NCI-H2227 treated with DMSO at 0.1 percent for 48 hours (cell line): ENCODE results near the gene SKA2.
"Not testable (repeated sequence)": the region's sequence is repeated elsewhere in the genome, so short reads cannot be mapped to it uniquely, and the experiment has no call there.

Source experiments
- DNase-seq: peaks from one replicate; lab custom pipeline; 2025; lab: John Stamatoyannopoulos, UW

Gene SKA2, protein sequence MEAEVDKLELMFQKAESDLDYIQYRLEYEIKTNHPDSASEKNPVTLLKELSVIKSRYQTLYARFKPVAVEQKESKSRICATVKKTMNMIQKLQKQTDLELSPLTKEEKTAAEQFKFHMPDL

DNA sequence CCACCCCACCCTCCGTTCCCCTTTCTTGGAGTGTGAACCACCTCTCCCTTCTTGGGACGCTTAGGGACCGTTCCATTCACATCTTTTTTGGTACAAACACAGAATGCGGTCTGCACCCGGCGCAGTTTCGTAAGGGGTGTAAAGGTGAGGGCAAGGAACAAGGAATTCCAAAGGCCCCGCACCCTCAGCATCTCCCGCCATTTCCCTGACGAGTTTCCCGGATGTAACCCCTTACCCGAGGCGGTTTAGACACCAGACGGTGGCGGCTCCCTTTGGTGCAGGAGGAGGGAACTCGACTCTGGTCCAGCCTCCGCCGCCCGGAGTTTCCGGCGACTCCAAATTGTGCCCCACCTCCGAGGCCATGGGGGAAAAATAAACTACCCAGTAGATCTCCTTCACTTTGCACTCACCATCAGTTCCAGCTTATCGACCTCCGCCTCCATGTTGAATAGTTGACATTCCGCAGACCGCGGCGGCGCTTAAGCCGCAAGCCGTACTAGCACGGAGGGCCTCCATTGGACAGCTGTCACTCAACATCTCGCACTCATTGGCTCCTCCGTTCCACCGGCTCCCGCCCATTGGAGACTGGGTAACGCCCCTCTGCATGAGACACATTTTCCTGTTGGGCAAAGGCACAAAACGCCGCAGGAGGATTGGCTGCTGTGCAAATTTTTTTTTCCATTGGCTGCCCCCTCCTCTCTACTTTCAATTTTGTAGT is at the start of gene SKA2:
Gene SKA2 (minus strand): TSS at position 466 of the 718 bp plus-strand sequence. CDS start 23 bp downstream, at position 443.
- DNase-seq = peak; percentile 100

DNA sequence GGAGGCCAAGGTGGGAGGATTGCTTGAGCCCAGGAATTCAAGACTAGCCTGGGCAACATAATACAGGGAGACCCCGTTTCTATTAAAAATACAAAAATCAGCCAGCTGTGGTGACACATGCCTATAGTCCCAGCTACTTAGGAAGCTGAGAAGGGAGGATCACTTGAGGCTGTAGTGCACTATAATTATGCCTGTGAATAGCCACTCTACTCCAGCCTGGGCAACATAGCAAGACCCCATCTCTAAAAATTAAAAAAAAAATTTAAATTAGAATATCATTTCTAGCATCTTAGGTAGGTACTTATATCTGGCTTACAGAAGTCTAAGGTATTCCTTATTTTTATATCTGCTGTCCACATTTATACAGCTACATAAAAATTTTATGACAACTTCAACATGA is 47.3 kb upstream of the SKA2 start:
- DNase-seq = no peak

DNA sequence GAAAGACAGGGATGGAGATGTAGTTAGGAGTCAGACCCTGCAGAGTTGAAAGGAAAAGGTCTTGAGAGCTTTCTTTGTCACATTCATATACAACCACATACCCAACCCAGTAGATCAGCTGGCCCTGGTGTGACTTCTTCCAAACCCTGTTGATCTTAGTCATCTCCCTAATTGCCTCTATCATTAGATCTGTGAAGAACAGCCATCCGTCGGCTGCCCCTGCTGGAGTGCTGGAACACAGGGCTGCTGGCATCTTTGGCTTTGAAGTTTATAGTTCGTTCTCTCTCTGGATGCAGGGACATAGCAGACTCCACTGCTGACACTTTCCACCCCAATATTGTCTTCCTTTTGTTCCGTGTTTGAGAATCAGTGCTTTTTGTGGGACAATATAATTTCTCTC is 44.4 kb upstream of the SKA2 start:
- DNase-seq = no peak

DNA sequence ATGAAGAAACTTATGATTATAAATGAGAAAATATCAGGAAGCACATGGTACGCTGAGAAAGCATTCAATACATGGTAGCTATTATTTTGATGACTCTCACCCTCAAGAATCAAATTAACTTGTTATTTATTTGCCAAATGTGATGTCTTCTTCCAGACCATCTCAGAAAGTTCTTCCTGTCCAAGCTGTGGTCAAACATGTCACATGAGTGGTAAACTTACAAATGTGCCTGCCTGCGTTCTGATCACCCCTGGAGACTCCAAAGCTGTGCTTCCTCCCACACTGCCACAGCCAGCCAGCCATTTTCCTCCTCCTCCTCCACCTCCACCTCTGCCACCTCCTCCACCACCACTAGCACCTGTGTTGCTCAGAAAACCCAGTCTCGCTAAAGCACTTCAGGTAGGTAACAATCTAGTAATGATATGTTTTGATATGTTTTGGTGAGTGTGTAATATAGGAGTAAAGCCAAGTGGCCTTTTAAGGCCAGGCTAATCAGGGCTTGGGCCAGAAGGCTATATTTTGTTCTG is 38.4 kb upstream of the SKA2 start:
- no peak for DNase-seq

DNA sequence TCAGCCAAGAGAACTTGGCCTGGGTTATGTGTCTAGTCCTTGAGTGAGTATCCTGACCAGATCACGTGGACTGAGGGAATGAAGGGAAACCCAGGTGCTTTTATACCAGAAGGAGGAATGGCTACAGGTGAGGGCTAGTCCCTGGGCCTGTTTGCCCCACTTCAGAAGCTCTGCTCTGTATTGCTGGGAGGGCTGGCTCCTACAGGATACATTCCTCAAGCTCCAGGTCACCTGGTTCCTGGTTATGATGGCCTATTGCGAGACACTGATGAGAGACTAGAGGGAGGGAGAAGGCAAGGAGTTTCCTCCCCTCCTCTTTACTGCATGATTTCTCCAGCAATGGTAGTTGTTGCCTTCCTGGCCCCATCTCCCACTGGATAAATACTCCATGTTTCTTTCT is 35.8 kb upstream of the SKA2 start:
- DNase-seq = no peak

DNA sequence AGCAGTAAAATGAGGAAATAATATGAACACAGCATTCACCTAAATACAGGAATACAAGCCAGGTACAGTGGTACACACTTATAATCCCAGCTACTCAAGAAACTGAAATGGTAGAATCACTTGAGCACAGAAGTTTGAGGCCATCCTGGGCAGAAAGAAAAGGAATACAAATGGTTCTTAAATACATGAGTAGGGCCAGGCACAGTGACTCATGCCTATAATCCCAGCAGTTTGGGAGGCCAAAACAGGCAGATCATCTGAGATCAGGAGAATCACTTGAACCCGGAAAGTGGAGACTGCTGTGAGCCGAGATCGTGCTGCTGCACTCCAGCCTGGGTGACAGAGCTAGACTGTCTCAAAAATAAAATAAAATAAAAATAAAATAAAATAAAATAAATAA is 31.9 kb upstream of the SKA2 start:
- DNase-seq = no peak

DNA sequence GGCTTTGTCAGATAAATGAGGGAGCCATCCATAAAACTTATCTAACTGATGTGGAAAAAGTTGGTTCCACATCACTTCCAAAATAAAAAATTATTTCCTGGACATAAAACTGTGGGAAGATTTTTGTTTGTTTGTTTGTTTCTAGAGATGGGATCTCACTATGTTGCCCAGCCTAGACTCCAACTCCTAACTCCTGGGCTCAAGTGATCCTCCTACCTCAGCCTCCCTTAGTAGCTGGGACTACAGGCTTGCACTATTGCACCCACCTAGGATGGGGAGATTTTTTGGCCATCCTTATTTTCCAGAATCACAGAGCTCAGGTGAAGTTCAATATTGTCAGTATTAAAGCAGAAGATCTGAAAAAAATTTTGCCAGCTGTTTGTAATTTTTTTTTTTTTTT is 31.0 kb upstream of the SKA2 start:
- DNase-seq = no peak

DNA sequence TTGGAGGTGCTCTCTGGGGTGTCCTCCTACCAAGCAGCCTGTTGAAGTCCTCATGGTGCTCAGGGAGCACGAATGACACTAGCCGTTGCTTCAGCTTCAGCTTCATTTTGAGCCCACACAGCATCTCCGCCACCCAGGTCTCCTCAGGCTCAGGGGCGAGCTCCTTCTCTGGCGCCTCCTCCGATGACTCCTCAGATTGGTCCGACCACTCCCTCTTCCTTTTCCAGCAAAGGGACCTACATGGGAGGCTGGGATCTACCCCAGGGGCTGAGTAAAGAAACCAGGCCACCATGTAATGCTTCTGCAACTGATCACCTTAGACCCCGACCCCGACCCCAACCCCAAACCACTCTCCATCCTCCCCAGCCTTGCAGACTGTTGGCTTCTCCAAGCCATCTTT is 26.5 kb upstream of the SKA2 start:
- DNase-seq = no peak

DNA sequence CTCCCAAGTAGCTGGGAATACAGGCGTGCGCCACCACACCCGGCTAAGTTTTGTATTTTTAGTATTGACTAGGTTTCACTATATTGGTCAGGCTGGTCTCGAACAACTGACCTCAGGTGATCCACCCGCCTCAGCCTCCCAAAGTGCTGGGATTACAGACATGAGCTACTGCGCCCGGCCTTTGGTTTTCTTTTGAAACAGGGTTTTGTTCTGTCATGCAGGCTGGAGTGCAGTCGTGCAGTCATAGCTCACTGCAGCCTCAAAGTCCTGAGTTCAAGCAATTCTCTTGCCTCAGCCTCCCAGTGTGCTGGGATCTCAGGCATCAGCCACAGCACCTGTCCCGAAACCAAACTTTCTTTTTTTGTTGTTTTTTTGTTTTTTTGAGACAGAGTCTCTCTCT is 25.6 kb upstream of the SKA2 start:
- DNase-seq = no peak

DNA sequence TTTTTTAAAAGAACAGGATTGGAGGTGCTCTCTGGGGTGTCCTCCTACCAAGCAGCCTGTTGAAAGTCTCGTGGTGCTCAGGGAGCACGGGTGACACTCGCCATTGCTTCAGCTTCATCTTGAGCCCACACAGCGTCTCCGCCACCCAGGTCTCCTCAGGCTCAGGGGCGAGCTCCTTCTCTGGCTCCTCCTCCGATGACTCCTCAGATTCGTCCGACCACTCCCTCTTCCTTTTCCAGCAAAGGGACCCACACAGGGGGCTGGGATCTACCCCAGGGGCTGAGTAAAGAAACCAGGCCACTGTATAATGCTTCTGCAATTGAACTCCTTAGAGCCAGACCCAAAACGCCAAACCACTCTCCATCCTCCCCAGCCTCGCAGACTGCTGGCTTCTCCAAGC is 24.6 kb upstream of the SKA2 start:
- DNase-seq = not testable (repeated sequence)

DNA sequence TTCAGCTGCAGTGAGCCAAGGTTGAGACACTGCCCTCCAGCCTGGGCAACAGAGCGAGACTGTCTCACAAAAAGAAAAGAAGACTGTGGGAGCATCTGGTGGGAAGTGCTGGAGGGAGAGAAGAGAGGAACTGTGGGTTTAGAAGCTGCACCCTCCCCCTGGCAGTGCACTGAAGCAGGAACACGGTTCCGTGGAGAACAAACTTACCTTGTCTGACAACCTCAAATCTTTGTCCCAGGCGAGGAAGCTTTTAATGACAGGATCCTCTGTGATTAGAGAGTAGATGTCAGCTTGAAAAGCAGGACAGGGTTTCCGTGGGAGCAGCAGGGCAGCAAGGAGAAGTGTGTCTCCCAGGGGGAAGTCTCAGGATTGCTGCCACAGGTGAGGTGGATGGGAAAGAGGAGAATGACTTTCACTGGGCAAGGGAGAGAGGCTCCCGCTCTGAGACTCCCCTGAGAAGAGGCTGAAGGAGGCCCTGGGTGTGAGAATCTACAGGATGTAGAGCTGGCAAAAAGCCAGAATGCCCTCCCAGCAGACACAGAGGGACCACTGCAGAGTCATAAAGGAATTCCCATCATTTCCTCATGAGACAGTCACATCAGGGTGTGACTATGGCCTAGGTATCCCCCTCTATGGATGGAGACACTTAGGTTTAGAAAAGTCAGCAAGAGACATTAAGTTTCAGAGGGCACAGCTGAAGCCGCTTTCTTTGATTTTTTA is 23.4 kb upstream of the SKA2 start:
- DNase-seq = no peak

DNA sequence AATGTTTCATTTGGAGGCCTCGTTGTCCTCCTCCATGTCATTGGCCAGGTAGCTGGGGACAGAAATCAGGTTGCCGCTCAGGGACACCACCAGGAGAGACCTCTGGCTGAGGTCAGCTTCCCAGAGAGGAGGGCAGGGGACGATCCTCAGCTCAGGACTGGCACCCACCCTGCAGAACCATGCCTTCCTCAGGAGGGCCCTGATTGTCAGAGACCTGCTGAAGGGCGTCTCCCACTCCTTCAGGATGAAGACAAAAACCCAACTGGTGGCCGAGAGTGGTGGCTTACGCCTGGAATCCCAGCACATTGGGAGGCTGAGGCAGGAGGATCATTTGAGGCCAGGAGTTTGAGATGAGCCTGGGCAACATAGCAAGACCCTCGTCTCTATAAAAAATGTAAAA is 20.1 kb upstream of the SKA2 start:
- no peak for DNase-seq

DNA sequence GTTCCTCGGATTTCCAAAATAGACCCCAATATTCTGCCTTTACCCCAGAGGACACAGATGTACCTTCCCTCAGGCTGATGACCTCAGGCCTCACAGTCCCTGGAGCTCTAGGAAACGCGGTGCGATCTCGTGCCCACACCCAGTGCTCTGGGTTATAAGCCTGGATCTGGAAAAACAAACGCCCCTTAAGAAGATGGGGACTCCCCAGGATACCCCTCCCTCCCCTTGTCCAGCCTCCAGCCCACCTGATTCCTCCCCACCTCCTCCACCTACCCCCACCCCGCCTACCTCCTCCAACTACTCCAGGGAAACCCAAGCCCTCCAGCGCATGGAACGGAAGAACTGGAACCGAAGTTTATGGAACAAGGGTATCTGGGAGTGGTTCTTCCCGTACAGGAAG is 19.7 kb upstream of the SKA2 start:
- no peak for DNase-seq

DNA sequence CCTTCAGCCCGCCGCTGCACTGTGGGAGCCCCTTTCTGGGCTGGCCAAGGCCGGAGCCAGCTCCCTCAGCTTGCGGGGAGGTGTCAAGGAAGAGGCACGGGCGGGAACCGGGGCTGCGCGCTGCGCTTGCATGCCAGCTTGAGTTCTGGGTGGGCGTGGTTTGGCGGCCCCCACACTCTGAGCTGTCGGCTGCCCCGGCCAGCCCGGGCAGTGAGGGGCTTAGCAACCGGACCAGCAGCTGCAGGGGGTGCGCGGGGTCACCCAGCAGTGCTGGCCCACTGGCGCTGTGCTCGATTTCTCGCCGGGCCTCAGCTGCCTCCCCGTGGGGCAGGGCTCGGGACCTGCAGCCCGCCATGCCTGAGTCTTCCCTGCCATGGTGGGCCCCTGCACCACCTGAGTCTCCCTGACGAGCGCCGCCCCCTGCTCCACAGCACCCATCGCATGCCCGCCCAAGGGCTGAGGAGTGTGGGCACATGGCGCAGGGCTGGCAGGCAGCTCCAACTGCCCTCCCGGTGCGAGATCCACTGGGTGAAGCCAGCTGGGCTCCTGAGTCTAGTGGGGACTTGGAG is 17.5 kb upstream of the SKA2 start:
- no peak for DNase-seq

DNA sequence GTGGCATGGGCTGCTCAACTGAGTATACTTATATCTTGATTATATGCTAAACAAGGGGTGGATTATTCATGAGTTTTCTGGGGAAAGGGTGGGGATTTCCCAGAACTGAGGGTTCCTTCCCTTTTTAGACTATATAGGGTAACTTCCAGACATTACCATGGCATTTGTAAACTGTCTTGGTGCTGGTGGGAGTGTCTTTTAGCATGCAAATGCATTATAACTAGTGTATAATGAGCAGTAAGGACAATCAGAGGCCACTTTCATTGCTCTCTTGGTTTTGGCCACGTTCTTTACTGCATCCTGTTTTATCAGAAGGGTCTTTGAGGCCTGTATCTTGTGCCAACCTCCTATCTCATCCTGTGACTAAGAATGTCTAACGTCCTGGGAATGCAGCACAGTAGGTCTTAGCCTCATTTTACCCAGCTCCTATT is 12.6 kb upstream of the SKA2 start:
- no peak for DNase-seq

DNA sequence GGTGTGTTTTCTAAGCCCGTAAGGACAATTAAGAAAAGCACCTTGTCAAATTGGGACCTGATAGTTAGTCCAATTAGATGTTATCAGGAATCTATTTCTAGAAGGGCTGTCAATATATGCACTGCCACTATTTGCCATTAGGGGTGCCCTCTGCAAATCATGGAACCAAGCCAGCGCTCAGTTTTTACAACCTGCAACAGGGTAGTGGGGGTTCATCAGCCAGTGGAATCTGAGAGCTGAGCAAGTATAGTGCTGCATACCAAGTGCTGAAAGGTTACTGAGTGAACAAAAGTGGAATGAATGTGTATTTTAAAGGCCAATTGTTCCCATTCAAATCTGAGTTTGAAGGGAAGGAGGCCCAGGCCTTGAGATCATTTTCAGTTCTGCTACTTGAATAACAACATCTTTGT is 11.0 kb upstream of the SKA2 start:
- DNase-seq = peak; percentile 45

DNA sequence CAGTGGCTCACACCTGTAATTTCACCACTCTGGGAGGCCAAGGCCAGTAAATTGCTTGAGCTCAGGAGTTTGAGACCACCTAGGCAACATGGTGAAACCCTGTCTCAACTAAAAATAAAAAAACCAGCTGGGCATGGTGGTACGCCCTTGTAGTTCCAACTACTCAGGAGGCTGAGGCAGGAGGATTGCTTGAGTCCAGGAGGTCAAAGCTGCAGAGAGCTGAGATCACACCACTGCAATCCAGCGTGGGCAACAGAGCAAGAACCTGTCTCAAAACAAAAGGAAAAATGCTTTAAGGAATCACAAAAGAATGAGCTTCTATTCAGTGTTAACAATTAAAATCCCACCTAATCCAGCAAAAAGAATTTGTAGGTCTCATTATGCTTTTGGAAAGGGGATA is 6.5 kb upstream of the SKA2 start:
- DNase-seq = no peak

DNA sequence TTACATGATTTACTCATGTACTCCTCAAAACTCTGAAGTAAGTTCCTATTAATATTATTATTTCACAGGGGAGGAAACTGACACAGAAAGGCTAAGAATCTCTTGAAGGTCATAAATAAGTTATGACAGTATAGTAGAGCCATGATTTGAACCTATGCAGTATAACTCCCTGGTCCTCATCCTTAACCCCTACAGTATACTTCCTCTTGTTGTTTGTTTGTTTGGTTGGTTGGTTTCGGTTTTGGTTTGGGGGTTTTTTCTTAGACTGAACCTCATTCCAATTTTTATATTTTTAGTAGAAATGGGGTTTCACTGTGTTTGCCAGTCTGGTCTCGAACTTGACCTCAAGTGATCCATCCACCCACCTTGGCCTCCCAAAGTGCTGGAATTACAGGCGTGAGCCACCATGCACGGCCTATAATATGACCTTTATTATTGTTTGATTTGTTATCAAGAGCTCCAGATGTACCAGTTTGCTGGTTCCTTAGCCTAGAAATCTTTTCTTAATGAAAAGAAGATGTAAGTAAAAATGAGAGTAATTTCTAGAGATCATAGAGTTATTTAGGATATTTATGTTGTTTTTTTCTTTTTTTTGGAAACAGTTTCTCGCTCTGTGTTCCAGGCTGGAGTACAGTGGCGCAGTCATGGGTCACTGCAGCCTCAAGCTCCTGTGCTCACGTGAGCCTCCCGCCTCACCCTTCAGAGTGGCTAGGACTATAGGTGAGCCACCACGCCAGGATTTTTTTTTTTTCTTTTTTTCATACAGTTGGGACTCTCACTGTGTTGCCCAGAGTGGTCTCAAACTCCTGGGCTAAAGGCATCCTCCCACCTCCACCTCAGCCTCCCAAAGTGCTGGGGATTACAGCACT is 5.4 kb upstream of the SKA2 start:
- DNase-seq = no peak

DNA sequence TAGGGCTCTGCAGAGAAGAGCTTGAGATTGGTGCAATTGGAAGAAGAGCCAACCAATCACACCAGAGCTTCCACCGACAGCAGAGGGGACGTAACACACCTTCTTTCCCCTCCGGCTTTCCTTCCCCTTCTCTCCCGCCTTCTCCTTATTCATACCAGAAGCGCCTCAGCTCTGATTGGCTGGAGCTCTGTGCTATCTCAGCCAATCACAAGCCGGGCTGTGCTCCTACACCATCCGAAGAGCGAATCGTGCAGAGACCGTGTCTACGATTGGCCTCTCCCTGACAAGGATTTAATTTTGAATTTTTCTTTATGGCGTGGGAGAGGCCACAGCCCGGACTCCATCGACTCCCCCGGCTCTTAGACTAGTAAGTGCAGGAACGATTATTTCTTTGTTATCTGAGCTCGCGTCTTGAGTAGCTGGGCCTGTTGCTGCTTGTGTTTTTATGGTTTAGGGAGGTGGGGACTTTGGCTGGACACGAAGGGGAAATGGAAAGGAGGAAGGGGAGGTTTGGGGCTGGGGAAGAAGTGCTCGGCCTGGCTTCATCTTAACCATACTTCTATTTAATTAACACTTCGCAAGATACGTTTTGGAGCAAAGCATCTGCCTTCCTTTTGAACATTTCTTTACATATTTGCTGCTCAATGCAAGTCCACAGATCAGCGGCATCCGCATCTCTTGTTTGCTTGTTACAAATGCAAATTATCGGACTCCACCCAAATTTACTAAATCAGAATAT is 622 bp upstream of the SKA2 start, which contains the start of gene PRR11:
Gene PRR11 (plus strand): TSS at position 308 of the 739 bp plus-strand sequence. CDS start 14,007 bp downstream, outside the sequence.
- peak; percentile 100 for DNase-seq

DNA sequence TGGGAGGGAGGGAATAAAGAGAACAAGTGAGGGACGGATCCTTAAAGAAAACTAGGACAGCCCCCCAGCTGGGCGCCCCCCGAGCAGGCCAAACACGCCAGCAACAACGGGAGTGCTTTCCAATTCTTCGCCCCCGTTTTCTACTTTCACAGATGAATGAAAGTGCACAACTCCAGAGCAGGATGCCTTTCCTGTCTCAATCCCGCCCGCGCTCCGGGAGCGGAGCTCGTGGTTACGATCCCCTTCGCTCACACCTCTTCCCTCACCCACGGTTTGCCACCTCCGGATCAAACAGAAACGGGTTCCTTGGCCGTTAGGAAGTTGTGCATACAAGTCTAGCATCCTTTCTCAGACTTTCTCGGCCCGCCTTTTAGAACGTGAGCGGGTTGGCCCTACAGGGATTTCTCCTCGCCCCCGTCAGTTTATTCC is 680 bp downstream of the SKA2 start:
- no peak for DNase-seq

DNA sequence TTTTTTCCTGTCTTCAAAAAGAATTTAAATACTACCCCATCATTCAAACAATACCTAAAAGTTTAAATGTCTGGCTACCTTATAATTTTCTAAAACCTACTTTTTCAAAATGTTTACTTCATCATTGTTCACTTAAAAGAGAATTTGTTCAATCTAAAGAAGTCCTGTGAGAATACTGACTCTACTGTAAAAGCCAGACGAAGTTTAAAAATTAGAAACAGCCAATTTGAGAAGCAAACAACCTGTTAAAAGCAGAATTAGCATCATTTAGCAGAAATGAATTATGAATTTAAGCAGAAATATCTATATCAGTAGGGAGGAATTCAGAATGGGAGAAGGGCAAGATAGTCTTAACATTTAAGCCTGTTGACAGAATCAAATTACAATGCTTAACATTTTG is 2.1 kb downstream of the SKA2 start:
- DNase-seq = no peak
